ENCODE measurements around the gene SLU7.

Gene SLU7

GRCh38 chr5:160399402-160400353, 19.2 kb downstream of the SLU7 start, which contains the start of gene FAM200C:
FAM200C (minus strand) TSS chr5:160400054; CDS start chr5:160395490, 4,564 bp downstream.
- DNase-seq, result peak; percentile 88

DNA sequence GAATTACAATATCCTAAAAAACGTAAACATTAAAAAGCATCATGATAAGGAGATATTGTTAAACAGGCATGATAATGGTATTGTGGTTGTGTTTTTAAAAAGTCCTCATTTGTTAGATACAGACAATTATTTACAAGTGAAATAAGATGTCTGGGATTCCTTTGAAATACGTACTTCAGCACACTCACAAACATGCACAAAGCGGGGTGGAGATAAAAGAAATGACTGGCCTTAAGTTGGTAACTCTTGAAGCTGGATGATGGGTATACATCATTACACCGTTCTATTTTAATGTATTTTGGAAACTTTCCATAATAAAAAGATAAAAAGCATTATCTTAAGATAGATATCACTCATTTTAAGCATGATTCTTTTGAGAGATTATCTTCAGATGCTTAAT, 20.1 kb downstream of the SLU7 start:
- DNase-seq, result peak; percentile 1

GRCh38 chr5:160397492-160397891, 21.4 kb downstream of the SLU7 start:
- DNase-seq, result no peak

DNA sequence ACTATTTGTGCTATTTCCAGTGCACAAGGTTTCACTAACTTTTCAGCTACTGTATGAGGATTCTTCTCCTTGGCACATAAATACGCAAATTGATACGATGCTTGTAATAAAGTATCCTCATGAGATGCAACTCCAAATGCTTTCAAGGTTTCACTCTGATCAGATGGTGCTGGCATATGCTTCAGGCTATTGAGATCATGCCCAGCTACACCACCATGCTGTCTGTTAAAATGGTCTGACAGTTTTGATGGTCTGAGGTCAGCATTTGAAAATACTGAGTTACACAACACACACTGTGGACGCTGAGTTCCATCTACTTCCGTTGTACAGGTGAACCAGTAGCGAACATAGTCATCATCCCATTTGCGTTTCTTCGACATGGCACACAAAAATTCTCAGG, 23.8 kb downstream of the SLU7 start:
- no peak for DNase-seq

DNA sequence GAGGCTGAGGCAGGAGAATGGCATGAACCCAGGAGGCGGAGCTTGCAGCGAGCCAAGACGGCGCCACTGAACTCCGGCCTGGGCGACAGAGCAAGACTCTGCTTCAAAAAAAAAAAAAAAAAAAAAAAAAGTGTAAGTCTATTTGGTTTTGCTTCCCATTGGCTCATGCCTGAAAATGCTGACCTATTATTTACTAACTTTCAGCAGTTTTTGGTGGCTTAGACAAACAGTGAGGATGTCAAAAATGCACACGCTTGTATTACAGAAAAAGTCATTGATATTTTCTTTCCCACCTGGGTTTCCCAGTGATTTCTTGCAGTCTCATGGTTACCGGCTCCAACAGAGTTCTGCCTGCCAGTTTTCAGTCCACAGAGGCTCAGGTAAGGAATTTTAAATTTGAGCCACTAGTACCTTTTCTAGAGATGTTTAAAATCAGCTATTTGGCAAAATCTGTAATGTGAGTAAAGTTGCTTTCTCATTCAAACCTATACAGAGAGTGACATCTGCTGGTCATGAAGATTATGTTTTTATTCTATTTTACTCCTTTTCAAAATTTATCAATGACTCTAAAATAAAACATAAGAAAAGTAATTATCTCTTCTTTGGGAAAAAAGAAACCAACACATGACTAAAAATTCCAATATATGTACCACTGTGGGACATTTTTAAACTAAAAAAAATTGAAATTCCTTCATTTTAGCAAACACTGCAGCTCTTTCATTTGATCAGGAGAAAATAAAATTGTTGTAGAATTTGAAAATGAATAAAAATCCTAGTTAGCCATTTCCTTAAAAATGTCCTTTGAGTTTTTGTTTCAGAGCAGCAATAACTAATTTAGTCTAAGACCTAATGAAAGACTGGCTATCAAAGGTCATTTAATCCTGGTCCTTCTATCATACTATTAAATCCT, 27.8 kb downstream of the SLU7 start:
- DNase-seq, result peak; percentile 30

GRCh38 chr5:160387445-160387844, 31.4 kb downstream of the SLU7 start:
- no peak for DNase-seq

GRCh38 chr5:160385496-160385895, 33.4 kb downstream of the SLU7 start:
- DNase-seq, result no peak

- no peak for DNase-seq
Observed at GRCh38 chr5:160384681-160385080, 34.2 kb downstream of the SLU7 start.

- peak; percentile 70 for DNase-seq
Observed at GRCh38 chr5:160382346-160382745, 36.5 kb downstream of the SLU7 start.

DNA sequence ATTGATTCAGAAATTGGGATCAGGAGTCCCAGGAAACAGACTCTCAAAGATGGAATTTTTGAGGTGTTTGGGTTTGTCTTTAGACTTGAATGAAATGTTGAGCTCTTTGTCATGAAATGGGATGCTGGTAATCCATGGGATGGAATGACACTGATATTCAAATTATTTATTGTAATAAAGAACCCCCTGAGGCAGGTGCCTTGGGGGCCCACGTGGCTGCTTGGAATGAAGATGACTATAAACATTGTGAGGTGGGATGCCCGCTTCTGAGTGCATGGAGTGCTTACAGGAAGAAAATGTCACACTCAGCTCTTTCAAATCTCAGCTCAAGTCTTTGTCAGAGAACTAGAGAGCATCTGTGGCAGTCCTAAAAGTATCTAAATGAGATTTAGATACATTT, 38.8 kb downstream of the SLU7 start:
- no peak for DNase-seq

DNA sequence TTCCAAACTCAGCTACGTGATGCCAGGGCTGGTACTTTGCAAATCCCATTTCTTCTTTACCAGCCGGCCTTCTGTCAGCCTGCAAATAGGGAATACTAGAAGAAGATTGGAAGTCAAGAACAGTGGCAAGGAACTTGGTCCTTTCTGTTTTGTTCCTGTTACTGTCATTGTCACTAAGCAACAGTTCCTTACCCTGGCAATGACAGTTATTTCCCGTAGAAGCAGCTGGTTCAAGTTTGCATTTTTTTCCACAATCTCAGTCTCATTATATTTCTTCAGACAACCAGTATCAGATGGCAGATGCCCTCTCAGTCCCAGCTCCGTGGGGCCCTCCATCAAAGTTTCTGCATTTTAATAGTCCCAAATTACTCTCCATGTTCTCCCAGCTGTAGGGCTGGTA, 39.4 kb downstream of the SLU7 start:
- DNase-seq, result no peak

DNA sequence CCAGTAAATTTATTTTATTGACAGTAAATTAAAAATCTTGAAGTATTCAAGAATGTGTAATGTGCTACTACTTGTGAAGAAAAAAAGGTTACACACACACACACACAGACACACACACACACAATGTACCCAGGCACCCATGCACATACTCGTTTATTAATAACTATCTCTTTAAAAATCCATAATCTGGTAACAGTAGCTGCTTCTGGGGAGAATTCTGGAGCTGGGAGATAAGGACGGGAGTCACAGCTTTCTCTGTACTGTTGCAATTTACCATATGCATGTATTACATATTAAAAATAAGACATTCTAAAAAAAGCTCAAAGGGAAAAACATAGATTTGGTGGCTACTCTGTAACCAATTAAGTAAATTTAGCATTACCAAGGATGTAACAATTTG, 40.6 kb downstream of the SLU7 start:
- no peak for DNase-seq

- no peak for DNase-seq
Observed at GRCh38 chr5:160377651-160378050, 41.2 kb downstream of the SLU7 start.

- no peak for DNase-seq
Observed at GRCh38 chr5:160376416-160376815, 42.5 kb downstream of the SLU7 start.

DNA sequence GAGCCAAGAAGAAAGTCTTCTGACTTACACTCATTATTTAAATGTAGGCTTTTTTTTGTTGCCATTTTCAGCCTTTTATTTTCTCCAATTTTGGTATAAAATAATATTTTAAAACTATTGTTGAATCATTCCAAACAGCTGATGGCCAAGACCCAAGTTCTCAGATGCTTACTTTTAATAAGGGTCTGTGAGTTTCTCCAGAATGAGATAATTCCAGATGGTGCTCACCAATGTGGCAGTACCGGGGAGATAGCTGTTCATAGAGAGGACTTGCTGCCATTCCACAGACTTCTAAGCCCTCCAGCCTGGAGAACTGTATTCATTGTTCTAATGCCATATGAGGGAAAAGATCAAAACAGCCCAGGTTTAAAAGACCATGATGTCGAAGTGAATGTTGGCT, 43.2 kb downstream of the SLU7 start:
- DNase-seq, result no peak

GRCh38 chr5:160375166-160375565, 43.7 kb downstream of the SLU7 start:
- DNase-seq, result no peak

DNA sequence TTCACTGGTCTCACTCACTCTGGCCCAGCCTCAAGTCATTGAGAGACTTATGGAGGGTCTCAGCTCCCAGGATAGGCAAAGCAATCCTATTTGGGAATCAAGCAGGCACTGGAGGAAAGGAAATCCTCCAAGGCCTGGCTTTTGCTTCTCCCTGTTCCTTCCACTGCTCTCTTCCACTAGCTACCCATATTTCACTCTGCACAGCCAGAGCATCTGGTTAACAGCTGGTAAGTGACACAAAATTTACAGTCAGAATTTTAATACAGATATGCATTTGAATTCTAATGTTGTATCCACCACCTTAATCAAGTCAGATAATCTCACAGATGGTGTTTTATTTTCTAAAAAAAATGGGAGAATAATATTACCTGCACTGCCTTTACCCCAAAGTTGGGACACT, 47.6 kb downstream of the SLU7 start:
- DNase-seq, result no peak

- DNase-seq, result no peak
Observed at GRCh38 chr5:160370713-160371034, 48.2 kb downstream of the SLU7 start.

- DNase-seq, result no peak
Observed at GRCh38 chr5:160369990-160370712, 48.7 kb downstream of the SLU7 start, which contains the start of gene C1QTNF2. C1QTNF2 (minus strand) TSS chr5:160370626; CDS start chr5:160355011, 15,615 bp downstream.

DNA sequence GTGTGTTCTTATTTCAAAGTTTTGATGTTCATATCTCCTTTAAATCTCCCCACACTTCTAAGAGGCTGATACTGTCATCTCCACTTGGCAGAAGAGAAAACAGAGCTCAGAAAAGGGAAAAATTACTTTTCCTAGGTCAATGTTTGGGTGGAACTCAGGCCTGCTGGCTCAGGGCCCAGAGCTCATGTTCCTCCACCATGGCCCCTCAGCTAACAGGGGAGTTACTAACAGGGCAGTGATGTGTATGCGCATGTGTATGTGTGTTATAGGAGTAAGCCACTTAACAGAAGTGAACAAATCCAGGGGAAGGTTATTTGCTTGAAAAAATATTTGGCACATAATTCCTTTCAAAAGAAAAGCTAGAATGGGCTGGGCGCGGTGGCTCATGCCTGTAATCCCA, 51.0 kb downstream of the SLU7 start:
- no peak for DNase-seq

DNA sequence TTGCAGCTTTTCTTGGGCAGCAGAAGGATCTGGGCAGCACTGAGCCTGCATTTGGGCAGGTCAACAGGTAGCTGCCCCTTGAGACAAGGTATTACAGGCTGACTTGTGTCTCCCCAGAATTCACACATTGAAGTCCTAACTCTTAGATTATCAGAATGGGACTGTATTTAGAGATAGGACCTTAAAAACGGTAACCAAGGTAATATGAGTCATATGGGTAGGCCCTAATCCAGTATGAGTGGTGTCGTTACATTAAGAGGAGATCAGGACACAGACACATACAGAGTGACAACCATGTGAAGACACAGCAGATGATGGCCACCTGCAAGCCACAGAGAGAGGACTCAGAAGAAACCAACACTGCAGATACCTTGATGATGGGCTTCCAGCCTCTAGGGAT, 51.6 kb downstream of the SLU7 start:
- no peak for DNase-seq

DNA sequence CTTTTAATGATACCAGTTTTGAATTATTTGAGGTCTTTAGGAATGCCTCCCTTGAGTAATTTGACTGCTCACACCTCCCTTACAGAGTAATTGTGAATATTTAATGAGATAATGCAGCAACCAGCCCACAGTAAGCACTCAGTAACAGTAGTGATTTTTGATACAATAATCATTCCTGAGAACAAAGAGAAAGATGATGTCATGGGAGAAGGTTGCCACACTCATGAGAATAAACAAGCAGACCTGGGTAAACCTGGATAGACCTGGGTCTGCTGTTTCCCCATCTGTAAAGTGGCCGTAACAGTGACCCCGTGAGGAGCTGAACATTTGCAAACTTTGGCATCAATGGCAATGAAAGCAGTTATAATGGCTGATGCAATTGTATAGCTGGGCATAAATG, 52.7 kb downstream of the SLU7 start:
- peak; percentile 8 for DNase-seq
